Upper lobe of left lung (tissue), 4 donors: ENCODE results near the gene ATF7.

Experiments used
- CTCF ChIP-seq, 6 experiments: fragments of 450-650 bp in 4 of 6; fragments of 200-600 bp in 2 of 6; sonication (generic) in 2 of 6; IDR thresholded peaks; one replicate each; pipeline ENCODE4 v1.5.1; 2016 to 2019; ENCODE audit warnings: antibody characterized with exemption in 6 of 6
- EP300 ChIP-seq, 4 donors: sonication (generic); formaldehyde crosslinking; IDR thresholded peaks; one replicate each; pipeline ENCODE4 v1.5.1; 2017; ENCODE audit warnings: antibody characterized with exemption in 4 of 4, control low read depth in 2 of 4
- POLR2A ChIP-seq, 4 donors: fragments of 450-650 bp; IDR thresholded peaks; one replicate each; pipeline ENCODE4 v1.5.1; 2016 to 2017; ENCODE audit warnings: antibody characterized with exemption in 4 of 4, mild to moderate bottlenecking in 2 of 4
- POLR2AphosphoS5 ChIP-seq, 2 donors: sonication (generic); formaldehyde crosslinking; IDR thresholded peaks; one replicate each; pipeline ENCODE4 v1.5.1; 2017; ENCODE audit warnings: antibody characterized with exemption in 2 of 2

- TF ChIP-seq CTCF (IDR thresholded peaks at IDR 0.05) = no peak
- no peak for TF ChIP-seq POLR2A (IDR thresholded peaks at IDR 0.05)
- no peak for TF ChIP-seq EP300 (IDR thresholded peaks at IDR 0.05)
- no peak for TF ChIP-seq POLR2AphosphoS5 (IDR thresholded peaks at IDR 0.05)
Measured at GRCh38 chr12:53601296-53601847, 24.8 kb downstream of the ATF7 start.
